Kidney (tissue), 14 donors: ENCODE measurements around the gene CFAP20DC. TPM values are rescaled to one million over a fixed set of nuclear protein-coding genes. Genes with fewer than 3 reads are reported as not detected.

Experiments used
- DNase-seq, 5 donors: peaks; one replicate each; pipeline ENCODE4 v3.0.0-alpha.2; 2013 to 2020
- FAIRE-seq: peaks from 2 replicates; lab custom pipeline; 2012; peaks lifted over from hg19 to GRCh38; lab: Jason Lieb, UNC
- H3K27ac ChIP-seq, 2 donors: one replicate each; pipeline ENCODE4 v1.7.0; 2013; ENCODE audit warnings: low read depth in 2 of 2, low read length in 2 of 2, inconsistent platforms in 1 of 2
- H3K27me3 ChIP-seq: one replicate; pipeline ENCODE4 v1.7.1; 2013; ENCODE audit warnings: low read length, inconsistent platforms; ENCODE audit not compliant: control insufficient read depth, insufficient read depth
- H3K36me3 ChIP-seq, 3 donors: one replicate each; pipeline versions ENCODE4 v1.7.0 to v1.7.1; 2013; ENCODE audit warnings: low read length in 3 of 3, control low read depth in 1 of 3, inconsistent platforms in 1 of 3; ENCODE audit not compliant: insufficient read depth in 3 of 3, control insufficient read depth in 2 of 3
- H3K4me1 ChIP-seq, 3 donors: one replicate each; pipeline versions ENCODE4 v1.7.0 to v1.7.1; 2013; ENCODE audit warnings: low read length in 3 of 3, inconsistent platforms in 1 of 3, low read depth in 1 of 3; ENCODE audit not compliant: control insufficient read depth in 2 of 3, insufficient read depth in 2 of 3
- H3K4me3 ChIP-seq, 3 donors: one replicate each; pipeline versions ENCODE4 v1.7.0 to v1.8.1; 2013; ENCODE audit warnings: low read length in 3 of 3, control low read depth in 1 of 3, inconsistent platforms in 1 of 3
- H3K9ac ChIP-seq, 3 donors: one replicate each; pipeline versions ENCODE4 v1.7.0 to v1.7.1; 2013; ENCODE audit warnings: low read length in 3 of 3, control low read depth in 1 of 3, inconsistent platforms in 1 of 3
- H3K9me3 ChIP-seq, 3 donors: one replicate each; pipeline versions ENCODE4 v1.7.0 to v1.7.1; 2013; ENCODE audit warnings: low read length in 3 of 3, control low read depth in 1 of 3, inconsistent platforms in 1 of 3; ENCODE audit not compliant: control insufficient read depth in 2 of 3, insufficient read depth in 1 of 3
- CTCF ChIP-seq: IDR thresholded peaks from 3 replicates; pipeline ENCODE4 v1.5.1; 2012; ENCODE audit warnings: mild to moderate bottlenecking, moderate library complexity, borderline replicate concordance; ENCODE audit not compliant: insufficient read depth; ENCODE audit errors: extremely low read depth
- intact Hi-C: fragments of 100-400 bp; cut with DNase I; formaldehyde crosslinking; loops from one replicate; pipeline ENCODE4 v1.11.1; 2022
- polyA plus RNA-seq: library from polyadenylated mRNA; stranded (reverse); fragments of 350-450 nt; fragmentation: Illumina TruSeq; extraction: RNeasy Lipid Tissue Mini Kit (QIAGEN cat#74804); gene quantifications from one replicate; pipeline ENCODE4 v1.2.3, GENCODE V29; 2014; ENCODE audit warnings: low read depth, low replicate concordance; ENCODE audit not compliant: insufficient read depth
- total RNA-seq: library from RNA; stranded (reverse); fragmentation: NEBNext Ultra II Directional; extraction: Animal tissue kit (Norgen Biotek cat#: 25700); gene quantifications from one replicate; pipeline ENCODE4 v1.2.1, GENCODE V29; 2021
- donor health status: control.
- donor health status: control.
- donor health status: control.
- donor health status: control.
- donor health status: control.
- donor health status: DM: yes; HTN: yes; CAD: no.
- donor health status: Normal renal cell carcinoma (clear cell type).

CFAP20DC gene
- total and polyA plus RNA-seq, 2 donors from 2014 or later = 0.73 to 3.2 TPM

- FAIRE-seq (no peak), DNase-seq (no peak)
- intact Hi-C loops = no loop called here
- no peak overlapping the region for H3K9ac ChIP-seq
- TF ChIP-seq CTCF = no peak
- no peak overlapping the region for H3K4me3 ChIP-seq
- H3K27me3 ChIP-seq = no peaks in the 10 kb centered on the region
- H3K36me3 ChIP-seq = no peaks in the 10 kb centered on the region
- no peak overlapping the region for H3K27ac ChIP-seq
- H3K4me1 ChIP-seq = no peaks in the 10 kb centered on the region
- no peaks in the 10 kb centered on the region for H3K9me3 ChIP-seq
Measured at GRCh38 chr3:58874795-58875194, 175.0 kb downstream of the CFAP20DC start.

GRCh38 chr3:58874248-58874741 lies 175.5 kb downstream of the CFAP20DC start:
- no peak overlapping the region for H3K9ac ChIP-seq
- no peak overlapping the region for H3K4me3 ChIP-seq
- H3K27me3 ChIP-seq = no peaks in the 10 kb centered on the region
- TF ChIP-seq CTCF = no peak
- H3K27ac ChIP-seq = no peak overlapping the region
- H3K9me3 ChIP-seq = no peaks in the 10 kb centered on the region
- DNase-seq (no peak), FAIRE-seq (no peak)
- no peaks in the 10 kb centered on the region for H3K4me1 ChIP-seq
- intact Hi-C loops = no loop called here
- H3K36me3 ChIP-seq = no peaks in the 10 kb centered on the region

- H3K27me3 ChIP-seq = no peaks in the 10 kb centered on the region
- intact Hi-C loops = no loop called here
- FAIRE-seq = no peak
Measured at GRCh38 chr3:58868097-58868779, 181.6 kb downstream of the CFAP20DC start.

More at GRCh38 chr3:58868097-58868779, 181.6 kb downstream of the CFAP20DC start:
- H3K4me1 ChIP-seq = no peaks in the 10 kb centered on the region
- H3K9ac ChIP-seq = no peak overlapping the region
- no peaks in the 10 kb centered on the region for H3K9me3 ChIP-seq
- TF ChIP-seq CTCF = no peak
- no peak overlapping the region for H3K4me3 ChIP-seq
- DNase-seq = no peak
- no peak overlapping the region for H3K27ac ChIP-seq
- no peaks in the 10 kb centered on the region for H3K36me3 ChIP-seq
